ENCODE data around the gene CD2AP.

- TF ChIP-seq, protein P1, sequence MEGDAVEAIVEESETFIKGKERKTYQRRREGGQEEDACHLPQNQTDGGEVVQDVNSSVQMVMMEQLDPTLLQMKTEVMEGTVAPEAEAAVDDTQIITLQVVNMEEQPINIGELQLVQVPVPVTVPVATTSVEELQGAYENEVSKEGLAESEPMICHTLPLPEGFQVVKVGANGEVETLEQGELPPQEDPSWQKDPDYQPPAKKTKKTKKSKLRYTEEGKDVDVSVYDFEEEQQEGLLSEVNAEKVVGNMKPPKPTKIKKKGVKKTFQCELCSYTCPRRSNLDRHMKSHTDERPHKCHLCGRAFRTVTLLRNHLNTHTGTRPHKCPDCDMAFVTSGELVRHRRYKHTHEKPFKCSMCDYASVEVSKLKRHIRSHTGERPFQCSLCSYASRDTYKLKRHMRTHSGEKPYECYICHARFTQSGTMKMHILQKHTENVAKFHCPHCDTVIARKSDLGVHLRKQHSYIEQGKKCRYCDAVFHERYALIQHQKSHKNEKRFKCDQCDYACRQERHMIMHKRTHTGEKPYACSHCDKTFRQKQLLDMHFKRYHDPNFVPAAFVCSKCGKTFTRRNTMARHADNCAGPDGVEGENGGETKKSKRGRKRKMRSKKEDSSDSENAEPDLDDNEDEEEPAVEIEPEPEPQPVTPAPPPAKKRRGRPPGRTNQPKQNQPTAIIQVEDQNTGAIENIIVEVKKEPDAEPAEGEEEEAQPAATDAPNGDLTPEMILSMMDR (IDR thresholded peaks at IDR 0.05), result no peak
- no peak for TF ChIP-seq POLR2A (IDR thresholded peaks at IDR 0.05)
Observed at GRCh38 chr6:47455533-47456209, 21.9 kb upstream of the CD2AP start.
